HG03378 (cell line): Measurements from ENCODE around the gene APOA4.
"Not testable (repeated sequence)": the region's sequence is repeated elsewhere in the genome, so short reads cannot be mapped to it uniquely, and the experiment has no call there.

Source experiments
- ATAC-seq: cut with Tn5 transposase; IDR thresholded peaks from one replicate; pipeline ENCODE4 v1.9.1; 2021; ENCODE audit warnings: mild to moderate bottlenecking, moderate library complexity; ENCODE audit not compliant: unreplicated experiment

Gene APOA4

GRCh38 chr11:116807601-116808261, 15.4 kb downstream of the APOA4 start:
- no peak for ATAC-seq

- ATAC-seq, result no peak
Observed at GRCh38 chr11:116804001-116804400, 19.1 kb downstream of the APOA4 start.

- ATAC-seq, result not testable (repeated sequence)
Observed at GRCh38 chr11:116801662-116802061, 21.4 kb downstream of the APOA4 start.

- no peak for ATAC-seq
Observed at GRCh38 chr11:116800610-116801009, 22.5 kb downstream of the APOA4 start.

- ATAC-seq, result no peak
Observed at GRCh38 chr11:116798368-116798767, 24.7 kb downstream of the APOA4 start.

- no peak for ATAC-seq
Observed at GRCh38 chr11:116797816-116798215, 25.3 kb downstream of the APOA4 start.

- ATAC-seq, result no peak
Observed at GRCh38 chr11:116796548-116796947, 26.6 kb downstream of the APOA4 start.

DNA sequence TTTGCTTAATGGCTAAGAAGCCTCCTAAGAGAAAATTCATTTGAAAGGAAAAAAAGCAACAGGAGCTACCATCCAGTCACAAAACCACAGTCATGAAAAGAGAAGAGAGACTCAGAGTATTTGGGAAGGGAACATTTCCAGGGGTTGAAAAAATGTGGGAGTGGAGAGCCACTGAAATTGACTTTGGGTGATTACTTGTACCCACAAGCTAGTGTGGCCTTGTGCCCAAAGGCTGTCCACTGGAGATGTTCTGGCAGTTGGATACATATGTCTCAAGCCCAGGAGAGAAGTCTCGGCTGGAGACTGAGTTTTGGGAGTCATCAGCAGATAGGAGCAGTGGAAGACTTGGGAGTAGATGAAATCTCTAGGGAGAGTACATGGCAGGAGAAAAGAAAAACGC, 28.3 kb downstream of the APOA4 start:
- ATAC-seq, result no peak

DNA sequence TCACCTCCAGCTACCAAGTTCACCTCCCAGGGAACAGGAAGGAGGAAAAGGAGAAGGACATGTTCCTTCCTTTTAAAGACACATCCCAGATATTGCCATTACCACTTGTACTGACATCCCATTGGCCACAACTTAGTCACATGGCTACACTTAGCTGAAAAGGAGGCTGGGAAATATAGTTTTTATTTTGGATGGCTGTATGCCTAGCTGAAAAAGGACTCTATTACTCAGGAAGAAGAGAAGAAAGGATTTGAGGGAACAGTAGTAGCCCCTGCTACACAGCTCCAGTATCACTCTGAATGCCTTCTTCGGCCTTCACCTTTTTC, 29.4 kb downstream of the APOA4 start:
- ATAC-seq, result no peak

DNA sequence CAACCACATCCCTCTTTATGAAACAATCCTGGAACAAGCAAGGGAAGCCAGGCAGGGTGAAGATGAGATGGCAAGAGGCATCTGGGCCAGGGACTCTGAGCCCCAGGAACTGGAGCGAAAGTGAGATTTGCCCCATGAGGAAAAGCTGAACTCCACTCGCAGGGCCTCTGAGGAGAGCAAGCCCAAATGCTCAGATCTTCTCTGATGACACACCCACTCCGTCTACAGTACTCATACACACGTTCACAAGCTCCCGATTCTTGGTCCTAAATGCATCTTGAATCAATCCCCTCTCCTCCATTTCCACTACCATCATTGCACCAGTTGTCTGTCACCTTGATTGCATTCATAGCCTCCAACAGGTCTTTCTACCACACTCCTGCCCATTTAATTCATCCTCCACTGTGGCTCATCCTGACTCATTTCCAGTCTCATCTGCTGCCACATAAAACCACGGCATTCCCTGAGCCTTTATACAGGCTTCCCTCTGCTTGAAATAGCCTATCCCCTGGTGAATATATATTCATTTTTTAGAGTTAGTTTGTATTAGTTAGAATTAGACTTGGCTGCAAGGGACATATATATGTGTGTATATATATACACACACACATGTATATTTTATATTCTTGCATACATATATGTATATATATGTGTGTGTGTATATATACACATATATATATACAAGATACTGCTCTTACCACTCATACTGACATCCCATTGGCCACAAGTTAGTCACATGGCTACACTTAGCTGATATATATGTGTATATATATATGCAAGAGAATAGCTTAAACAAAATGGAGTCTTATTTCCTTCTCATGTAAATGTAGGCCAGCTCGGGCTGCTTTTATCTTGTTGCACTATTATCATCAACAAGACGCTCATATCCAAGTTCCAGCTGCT, 30.0 kb downstream of the APOA4 start:
- no peak for ATAC-seq

DNA sequence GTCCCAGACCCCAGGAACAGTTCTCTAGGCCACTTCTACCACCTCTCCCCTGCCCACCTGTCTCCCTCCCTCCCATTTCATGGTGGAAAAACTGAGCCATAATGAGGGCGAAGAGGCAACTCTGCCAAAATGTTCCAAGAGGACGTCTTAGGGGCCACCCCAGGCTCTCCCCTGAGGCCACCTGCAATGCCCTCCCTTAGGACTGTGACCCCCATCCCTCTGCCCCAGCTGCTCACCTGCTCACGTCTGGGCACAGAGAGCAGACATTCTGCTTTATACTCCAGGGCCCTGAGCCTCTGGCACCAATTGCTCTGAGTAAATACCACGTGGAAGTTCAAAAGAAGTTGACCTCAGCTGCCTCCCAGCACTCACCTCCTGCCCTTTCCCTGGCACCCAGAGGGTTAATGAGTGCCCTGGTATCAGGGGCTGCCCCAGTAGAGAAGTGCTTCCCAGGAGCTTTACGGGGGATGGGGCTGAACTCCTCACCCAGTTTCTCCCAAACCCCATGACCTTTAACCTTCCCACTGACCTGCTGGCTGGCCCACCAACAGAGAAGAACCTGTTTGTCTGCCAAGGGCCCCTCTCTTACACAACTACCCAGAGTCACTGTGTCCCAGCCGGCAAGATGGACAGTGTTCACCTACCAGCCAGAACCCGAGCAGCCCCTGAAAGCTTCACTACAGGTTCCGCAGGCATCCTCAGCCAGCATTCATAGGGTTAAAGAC, 30.8 kb downstream of the APOA4 start:
- ATAC-seq, result no peak

DNA sequence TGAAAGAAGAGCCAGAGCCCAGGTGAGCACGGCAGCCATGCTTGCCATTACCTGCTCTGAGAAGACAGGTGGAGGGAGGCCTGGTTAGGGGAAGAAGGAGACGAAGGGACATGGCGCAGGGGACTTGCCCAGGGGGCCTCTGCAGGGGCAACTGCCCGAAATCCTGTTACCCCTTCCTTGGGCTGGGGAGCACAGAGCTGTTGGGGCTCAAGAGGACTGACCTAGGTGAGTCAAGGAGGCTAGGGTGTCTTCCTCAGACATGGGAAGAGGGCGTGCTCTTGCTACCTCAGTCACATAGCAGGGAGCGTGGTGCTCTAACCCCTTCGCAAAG, 31.3 kb downstream of the APOA4 start, which contains the start of gene APOA5:
Gene APOA5 (minus strand): TSS at position 67 of the 331 bp plus-strand sequence. CDS start 19 bp downstream, at position 48.
- ATAC-seq, result no peak

- no peak for ATAC-seq
Observed at GRCh38 chr11:116791002-116791812, 31.9 kb downstream of the APOA4 start.

DNA sequence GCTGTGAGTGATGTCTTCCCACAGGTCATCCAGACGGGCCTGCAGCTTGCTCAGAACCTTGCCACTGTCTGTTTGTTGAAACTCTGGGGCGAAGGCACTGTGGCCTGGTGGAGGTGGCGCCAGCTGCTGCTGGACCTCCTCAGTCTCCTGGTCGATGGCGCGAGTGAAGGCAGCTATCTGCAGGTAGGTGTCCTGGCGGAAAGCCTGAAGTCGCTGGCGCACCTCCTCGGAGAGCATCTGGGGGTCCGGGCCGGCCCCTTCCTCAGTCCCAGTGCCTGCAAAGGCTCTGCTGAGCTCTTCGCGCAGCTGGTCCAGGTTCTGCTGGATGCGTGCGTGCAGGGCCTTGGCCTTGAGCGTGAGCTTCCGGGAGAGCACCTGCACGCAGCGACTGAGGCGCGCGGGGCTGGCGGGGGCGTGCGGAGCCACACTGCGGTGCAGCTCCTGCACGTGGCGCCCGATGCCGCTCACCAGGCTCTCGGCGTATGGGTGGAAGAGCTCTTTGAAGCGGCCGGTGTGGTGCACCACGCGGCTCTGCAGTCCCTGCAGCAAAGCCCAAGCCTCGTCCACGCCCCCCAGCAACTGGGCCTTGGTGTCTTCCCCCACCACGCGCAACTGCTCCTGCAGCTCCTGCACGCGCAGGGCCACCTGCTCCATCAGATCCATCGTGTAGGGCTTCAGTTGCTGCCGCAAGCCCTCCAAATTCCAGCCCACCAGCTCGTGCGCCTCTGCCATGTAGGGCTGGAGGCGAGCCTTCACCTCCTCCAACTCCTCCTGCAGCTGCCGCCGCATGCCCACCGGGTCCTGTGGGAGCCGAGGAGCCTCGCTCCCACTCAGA, 32.7 kb downstream of the APOA4 start:
- ATAC-seq, result no peak

- ATAC-seq, result no peak
Observed at GRCh38 chr11:116788975-116789374, 34.1 kb downstream of the APOA4 start.

GRCh38 chr11:116788534-116788933, 34.6 kb downstream of the APOA4 start:
- no peak for ATAC-seq

GRCh38 chr11:116787786-116788486, 35.2 kb downstream of the APOA4 start, which contains the start of gene ZPR1:
Gene ZPR1 (minus strand): TSS chr11:116788023. CDS start chr11:116787990, 33 bp downstream.
- ATAC-seq, result peak; percentile 52

- ATAC-seq, result no peak
Observed at GRCh38 chr11:116787436-116787785, 35.7 kb downstream of the APOA4 start.

DNA sequence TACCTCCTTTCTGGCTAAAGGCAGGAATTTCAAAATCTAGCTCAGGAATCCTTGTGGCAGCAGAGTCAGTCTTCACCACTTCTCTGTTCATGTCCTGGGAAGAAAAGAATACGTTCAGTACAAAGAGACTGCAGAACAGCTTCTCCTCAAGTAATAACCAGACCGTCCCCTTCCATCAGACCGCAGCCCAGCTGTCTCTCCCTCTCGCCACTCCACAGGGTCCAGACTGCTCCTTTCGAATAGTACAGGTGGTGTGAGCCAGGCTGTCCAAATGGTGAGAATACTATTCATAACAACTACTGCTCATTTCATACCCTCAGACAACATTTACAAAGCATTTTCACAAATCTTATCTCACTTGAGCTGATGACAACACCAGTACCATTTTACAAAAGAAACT, 36.1 kb downstream of the APOA4 start:
- ATAC-seq, result no peak
